Prostate gland (tissue), 2 donors: ENCODE data around the gene INTS1.

Experiments
- POLR2A ChIP-seq: fragments of 450-650 bp; IDR thresholded peaks from one replicate; pipeline ENCODE4 v1.6.1; 2016; ENCODE audit warnings: antibody characterized with exemption, mild to moderate bottlenecking
- POLR2AphosphoS5 ChIP-seq: sonication (generic); formaldehyde crosslinking; IDR thresholded peaks from one replicate; pipeline ENCODE4 v1.6.1; 2017; ENCODE audit warnings: antibody characterized with exemption
- TF ChIP-seq, protein P1 (sequence below), 4 experiments: fragments of 200-600 bp in 2 of 4; fragments of 450-650 bp in 2 of 4; sonication (generic) in 2 of 4; IDR thresholded peaks; 1 replicate in 3 of 4; 2 replicates in 1 of 4; pipeline ENCODE4 v1.5.1; 2016 to 2019; ENCODE audit warnings: antibody characterized with exemption in 4 of 4, mild to moderate bottlenecking in 2 of 4, moderate library complexity in 2 of 4

DNA sequence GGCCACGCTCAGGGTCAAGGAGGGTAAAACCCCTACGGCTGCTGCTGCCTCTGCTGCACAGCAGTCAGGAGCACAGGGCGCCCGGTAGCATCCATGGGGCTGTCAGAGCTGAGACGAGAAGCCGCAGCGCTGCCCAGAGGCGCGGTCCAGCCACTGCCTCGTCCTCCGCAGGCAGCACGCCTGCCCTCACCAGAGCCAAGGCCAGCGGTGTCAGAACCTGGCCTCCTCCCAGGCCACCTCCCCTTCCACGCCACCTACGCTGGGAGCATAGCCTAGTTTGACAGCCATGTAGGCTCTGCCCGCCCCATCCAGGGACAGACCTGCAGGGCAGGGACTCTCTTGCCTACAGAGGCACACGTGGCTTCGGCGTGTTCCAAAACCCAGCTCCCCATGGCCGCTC lies 16.2 kb downstream of the INTS1 start:
- TF ChIP-seq, protein P1, sequence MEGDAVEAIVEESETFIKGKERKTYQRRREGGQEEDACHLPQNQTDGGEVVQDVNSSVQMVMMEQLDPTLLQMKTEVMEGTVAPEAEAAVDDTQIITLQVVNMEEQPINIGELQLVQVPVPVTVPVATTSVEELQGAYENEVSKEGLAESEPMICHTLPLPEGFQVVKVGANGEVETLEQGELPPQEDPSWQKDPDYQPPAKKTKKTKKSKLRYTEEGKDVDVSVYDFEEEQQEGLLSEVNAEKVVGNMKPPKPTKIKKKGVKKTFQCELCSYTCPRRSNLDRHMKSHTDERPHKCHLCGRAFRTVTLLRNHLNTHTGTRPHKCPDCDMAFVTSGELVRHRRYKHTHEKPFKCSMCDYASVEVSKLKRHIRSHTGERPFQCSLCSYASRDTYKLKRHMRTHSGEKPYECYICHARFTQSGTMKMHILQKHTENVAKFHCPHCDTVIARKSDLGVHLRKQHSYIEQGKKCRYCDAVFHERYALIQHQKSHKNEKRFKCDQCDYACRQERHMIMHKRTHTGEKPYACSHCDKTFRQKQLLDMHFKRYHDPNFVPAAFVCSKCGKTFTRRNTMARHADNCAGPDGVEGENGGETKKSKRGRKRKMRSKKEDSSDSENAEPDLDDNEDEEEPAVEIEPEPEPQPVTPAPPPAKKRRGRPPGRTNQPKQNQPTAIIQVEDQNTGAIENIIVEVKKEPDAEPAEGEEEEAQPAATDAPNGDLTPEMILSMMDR (IDR thresholded peaks at IDR 0.05): no peak
- no peak for TF ChIP-seq POLR2A
- no peak for TF ChIP-seq POLR2AphosphoS5
